Suprapubic skin (tissue), 4 donors: ENCODE results near the gene HS3ST3B1.

Experiments used
- POLR2A ChIP-seq, 2 donors: fragments of 450-650 bp; IDR thresholded peaks; one replicate each; pipeline ENCODE4 v1.6.1; 2017; ENCODE audit warnings: antibody characterized with exemption in 2 of 2, mild to moderate bottlenecking in 2 of 2, moderate library complexity in 2 of 2
- POLR2AphosphoS5 ChIP-seq, 3 donors: sonication (generic); formaldehyde crosslinking; IDR thresholded peaks; one replicate each; pipeline ENCODE4 v1.6.1; 2017; ENCODE audit warnings: antibody characterized with exemption in 3 of 3
- TF ChIP-seq, protein P1 (sequence below), 2 donors: fragments of 200-600 bp in 1 of 2; fragments of 450-650 bp in 1 of 2; sonication (generic) in 1 of 2; IDR thresholded peaks; one replicate each; pipeline ENCODE4 v1.5.1; 2016 to 2019; ENCODE audit warnings: antibody characterized with exemption in 2 of 2, mild to moderate bottlenecking in 1 of 2, moderate library complexity in 1 of 2

DNA sequence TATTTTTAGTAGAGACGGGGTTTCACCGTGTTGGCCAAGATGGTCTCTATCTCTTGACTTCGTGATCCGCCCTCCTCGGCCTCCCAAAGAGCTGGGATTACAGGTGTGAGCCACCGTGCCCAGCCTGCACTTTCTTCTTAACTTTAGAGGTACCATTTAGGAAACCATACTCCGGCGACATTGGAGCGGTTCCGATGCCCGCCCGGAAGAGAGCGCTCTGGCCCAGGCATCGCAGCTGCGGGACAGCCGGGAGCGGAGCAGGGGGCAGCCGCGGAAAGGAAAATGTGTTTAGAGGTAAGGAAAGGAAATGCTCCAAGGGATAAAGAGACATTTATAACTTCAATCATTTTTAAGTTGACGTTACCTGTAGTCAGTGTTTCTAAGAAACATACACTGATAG, 6.0 kb upstream of the HS3ST3B1 start:
- TF ChIP-seq, protein P1, sequence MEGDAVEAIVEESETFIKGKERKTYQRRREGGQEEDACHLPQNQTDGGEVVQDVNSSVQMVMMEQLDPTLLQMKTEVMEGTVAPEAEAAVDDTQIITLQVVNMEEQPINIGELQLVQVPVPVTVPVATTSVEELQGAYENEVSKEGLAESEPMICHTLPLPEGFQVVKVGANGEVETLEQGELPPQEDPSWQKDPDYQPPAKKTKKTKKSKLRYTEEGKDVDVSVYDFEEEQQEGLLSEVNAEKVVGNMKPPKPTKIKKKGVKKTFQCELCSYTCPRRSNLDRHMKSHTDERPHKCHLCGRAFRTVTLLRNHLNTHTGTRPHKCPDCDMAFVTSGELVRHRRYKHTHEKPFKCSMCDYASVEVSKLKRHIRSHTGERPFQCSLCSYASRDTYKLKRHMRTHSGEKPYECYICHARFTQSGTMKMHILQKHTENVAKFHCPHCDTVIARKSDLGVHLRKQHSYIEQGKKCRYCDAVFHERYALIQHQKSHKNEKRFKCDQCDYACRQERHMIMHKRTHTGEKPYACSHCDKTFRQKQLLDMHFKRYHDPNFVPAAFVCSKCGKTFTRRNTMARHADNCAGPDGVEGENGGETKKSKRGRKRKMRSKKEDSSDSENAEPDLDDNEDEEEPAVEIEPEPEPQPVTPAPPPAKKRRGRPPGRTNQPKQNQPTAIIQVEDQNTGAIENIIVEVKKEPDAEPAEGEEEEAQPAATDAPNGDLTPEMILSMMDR (IDR thresholded peaks at IDR 0.05), result no peak
- no peak for TF ChIP-seq POLR2A (IDR thresholded peaks at IDR 0.05)
- no peak for TF ChIP-seq POLR2AphosphoS5 (IDR thresholded peaks at IDR 0.05)
